Activated T-helper 1 cell treated with anti-CD3 and anti-CD28 coated beads, Interleukin-2, amount 50 U/mL, for 16 hours (primary cell): Measurements from ENCODE around the gene LCMT1.

Experiments used
- DNase-seq, 2 donors: peaks; one replicate each; pipeline ENCODE4 v3.0.0-alpha.2; 2020; ENCODE audit warnings: low read depth in 1 of 2, low spot score in 1 of 2

LCMT1 gene

GRCh38 chr16:25192096-25192495 is 80.6 kb downstream of the LCMT1 start:
- DNase-seq, result no peak

DNA sequence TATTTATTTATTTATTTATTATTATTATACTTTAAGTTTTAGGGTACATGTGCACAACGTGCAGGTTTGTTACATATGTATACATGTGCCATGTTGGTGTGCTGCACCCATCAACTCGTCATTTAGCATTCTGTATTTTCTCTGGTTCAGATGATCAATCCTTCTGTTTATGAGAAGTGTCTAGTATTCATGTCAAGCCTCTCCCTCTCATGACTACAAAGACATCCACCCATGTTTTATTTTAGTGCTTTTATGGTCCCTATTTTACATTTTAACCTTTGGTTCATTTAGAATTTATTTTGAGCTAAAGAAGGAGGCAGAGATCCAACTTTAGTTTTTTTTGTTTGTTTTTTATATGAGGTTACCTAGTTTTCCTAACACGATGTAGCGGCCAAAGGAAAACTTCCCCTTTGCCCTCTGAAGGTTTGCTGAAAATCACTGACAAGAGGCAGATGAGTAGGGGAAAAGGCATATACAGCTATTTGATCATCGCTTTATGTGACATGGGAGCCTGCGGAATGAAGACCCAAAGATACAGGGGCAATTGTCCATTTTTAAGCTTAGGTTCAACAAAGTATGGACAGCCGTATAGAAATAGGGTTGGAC is 82.8 kb downstream of the LCMT1 start:
- DNase-seq, result no peak

DNA sequence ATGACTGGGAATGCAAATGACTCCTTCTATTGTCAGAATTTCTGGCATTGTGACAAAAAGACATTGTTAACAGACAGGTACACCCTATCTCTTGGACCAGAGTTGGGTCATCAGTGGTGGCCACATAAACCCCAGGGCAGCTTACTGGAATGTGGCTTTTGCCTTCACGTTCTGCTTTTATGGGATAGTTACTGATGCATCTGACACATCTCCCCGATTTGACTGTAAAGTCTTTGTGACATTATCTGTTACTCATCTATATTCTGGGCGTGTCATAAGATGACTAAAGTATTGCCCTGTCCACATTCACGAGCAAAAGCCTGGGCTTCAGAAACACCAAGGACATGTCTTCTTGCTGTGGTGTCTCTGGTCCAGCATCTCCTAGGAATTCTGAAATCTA is 86.5 kb downstream of the LCMT1 start:
- DNase-seq, result no peak

- DNase-seq, result no peak
These were observed 87.9 kb downstream of the LCMT1 start for GRCh38 chr16:25199457-25199856.

GRCh38 chr16:25210758-25211157 is 99.2 kb downstream of the LCMT1 start:
- no peak for DNase-seq

DNA sequence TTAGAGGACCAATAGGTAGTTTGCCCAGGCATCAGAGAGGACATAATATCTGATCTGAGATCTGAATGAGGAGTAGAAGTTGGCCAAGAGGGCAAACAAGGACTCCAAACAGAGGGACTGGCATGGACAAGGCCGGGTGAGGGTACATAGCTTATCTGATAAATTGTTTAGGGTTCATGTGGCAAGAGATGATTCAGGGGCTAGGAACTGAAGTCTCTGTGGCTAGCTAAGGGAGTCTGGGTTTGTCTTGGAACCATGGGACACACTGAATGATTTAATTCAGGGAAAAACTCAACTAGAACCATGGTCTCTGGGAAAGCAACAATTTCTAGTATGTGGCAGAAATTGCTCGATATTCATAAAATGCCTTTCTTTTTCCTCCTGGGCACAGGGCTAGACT is 101.1 kb downstream of the LCMT1 start:
- DNase-seq, result no peak

- DNase-seq, result no peak
These were observed 102.3 kb downstream of the LCMT1 start for GRCh38 chr16:25213709-25214397.

DNA sequence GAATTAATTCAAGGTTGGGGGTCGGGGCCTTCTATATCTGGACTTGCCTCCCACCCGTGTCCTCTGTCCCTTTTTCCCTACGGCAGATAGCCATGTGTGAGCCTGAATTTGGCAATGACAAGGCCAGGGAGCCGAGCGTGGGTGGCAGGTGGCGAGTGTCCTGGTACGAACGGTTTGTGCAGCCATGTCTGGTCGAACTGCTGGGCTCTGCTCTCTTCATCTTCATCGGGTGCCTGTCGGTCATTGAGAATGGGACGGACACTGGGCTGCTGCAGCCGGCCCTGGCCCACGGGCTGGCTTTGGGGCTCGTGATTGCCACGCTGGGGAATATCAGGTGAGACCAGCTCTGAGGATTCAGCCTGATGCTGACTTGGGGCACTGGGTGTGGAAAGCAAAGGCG is 105.6 kb downstream of the LCMT1 start:
- no peak for DNase-seq

- DNase-seq, result no peak
These were observed 106.4 kb downstream of the LCMT1 start for GRCh38 chr16:25217921-25218320.

DNA sequence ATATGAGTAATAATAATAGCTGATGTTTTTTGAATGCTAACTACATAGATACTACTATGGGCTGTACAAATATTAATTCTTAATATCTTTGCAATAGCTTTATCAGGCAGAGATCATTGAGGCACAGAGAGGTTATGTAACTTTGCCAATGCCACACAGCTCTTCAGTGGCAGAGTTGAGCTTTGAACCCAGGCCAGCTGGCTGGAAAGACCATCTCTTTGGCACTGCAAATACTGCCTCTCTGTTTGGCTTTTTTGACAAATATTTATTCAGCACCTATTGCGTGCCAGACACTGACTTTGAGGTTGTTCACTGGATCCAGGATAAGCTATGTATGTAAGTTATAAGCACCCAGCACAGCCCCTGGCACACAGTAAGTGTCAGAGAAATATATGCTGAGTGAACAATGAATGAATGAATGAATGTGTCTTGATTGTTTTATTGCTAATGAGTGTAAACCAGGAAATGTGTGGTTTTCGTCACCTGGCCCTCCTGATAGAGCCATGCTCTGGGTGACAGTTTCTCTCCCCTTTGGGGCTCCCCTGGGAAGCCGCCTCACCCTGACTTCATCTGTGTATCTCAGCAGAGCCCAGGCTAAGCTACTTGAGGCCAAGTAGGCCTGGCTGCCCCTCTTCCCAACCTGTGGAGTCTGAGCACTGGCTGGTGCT is 107.7 kb downstream of the LCMT1 start:
- no peak for DNase-seq

DNA sequence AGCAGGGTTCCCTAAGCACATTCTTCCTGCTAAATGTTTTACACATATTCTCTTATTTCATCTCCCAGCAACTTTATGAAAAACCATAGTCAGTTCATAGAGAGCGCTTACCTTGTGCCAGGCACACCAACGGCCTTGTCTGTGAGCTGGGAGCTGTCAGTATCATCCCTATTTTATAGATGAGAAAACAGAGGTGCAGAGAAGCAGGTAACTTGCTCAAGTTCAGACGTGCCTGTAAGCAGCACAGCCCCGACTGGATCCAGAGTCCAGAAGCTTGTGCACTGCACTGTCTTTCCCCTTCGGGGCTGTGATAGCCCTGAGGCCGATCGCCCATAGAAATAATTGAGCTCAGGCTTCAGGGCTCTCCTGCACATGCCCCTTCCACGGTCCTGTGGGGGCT is 111.4 kb downstream of the LCMT1 start:
- no peak for DNase-seq

DNA sequence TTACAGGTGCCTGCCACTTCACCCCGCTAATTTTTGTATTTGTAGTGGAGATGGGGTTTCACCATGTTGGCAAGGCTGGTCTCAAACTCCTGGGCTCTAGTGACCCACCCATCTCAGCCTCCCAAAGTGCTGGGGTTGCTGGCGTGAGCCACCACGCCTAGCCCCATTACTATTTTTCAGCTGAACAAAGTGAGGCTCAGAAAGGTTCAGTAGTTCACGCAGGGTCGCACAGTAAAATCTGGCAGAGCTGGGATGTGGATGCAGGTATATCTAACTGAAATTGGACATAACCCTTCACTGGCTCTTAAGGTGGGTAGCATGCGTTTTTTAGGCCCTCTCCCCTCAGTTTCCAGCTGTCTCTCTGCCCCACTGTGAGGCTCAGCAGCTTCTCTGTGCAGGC is 112.4 kb downstream of the LCMT1 start:
- DNase-seq, result no peak

- DNase-seq, result no peak
These were observed 113.3 kb downstream of the LCMT1 start for GRCh38 chr16:25224731-25225319.
